ENCODE measurements around the gene UGT1A9. TPM values are rescaled to one million over a fixed set of nuclear protein-coding genes. Genes with fewer than 3 reads are reported as not detected.

Gene UGT1A9
- total and polyA plus RNA-seq, 2 of the 13 experiments (the other 11 are each of a cell fraction or from before 2014, with no cell fraction given): 0.07 TPM; not detected in 1

GRCh38 chr2:233756429-233757081, 84.9 kb downstream of the UGT1A9 start (continued):
- TF ChIP-seq E2F1 (CRISPR knock-in tag; IDR thresholded peaks at IDR 0.05) (no peak; the same call in 1 of the 2 replicates), KMT2A (CRISPR knock-in tag; IDR thresholded peaks at IDR 0.05) (no peak), GABPA (IDR thresholded peaks at IDR 0.05; ENCODE audit: low read depth, low read length) (no peak), GABPA (CRISPR knock-in tag; IDR thresholded peaks at IDR 0.05; ENCODE audit: low read depth) (peak; percentile 60; the same call in 1 of the 2 replicates), HDAC6 (IDR thresholded peaks at IDR 0.05; ENCODE audit: low read depth, low read length) (no peak), ZNF510 (CRISPR knock-in tag; IDR thresholded peaks at IDR 0.05; ENCODE audit: low read depth) (no peak), ZNF740 (CRISPR knock-in tag; IDR thresholded peaks at IDR 0.05) (no peak), THYN1 (CRISPR knock-in tag; IDR thresholded peaks at IDR 0.05; ENCODE audit: borderline replicate concordance, low read depth) (no peak), STAG1 (CRISPR knock-in tag; IDR thresholded peaks at IDR 0.05) (no peak), ZNF766 (CRISPR knock-in tag; IDR thresholded peaks at IDR 0.05; ENCODE audit: borderline replicate concordance) (no peak), ZFP36L1 (CRISPR knock-in tag; IDR thresholded peaks at IDR 0.05) (peak; percentile 89; the same call in 1 of the 2 replicates), ZFP90 (CRISPR knock-in tag; IDR thresholded peaks at IDR 0.05; ENCODE audit: borderline replicate concordance) (peak; percentile 80; the same call in 1 of the 2 replicates), ZSCAN5A (CRISPR knock-in tag; IDR thresholded peaks at IDR 0.05; ENCODE audit: borderline replicate concordance) (peak; percentile 59; the same call in 1 of the 2 replicates), PCBP2 (optimal IDR thresholded peaks at IDR 0.05; ENCODE audit: low read depth, low read length, poor library complexity, severe bottlenecking) (no peak), GABPB1 (CRISPR knock-in tag; IDR thresholded peaks at IDR 0.05) (0 out of 2 replicates have a peak, but pooled peaks have one; percentile 19), SP140L (CRISPR knock-in tag; IDR thresholded peaks at IDR 0.05; ENCODE audit: borderline replicate concordance) (no peak), ARNT2 (CRISPR knock-in tag; IDR thresholded peaks at IDR 0.05; ENCODE audit: low read depth) (no peak), ONECUT2 (CRISPR knock-in tag; IDR thresholded peaks at IDR 0.05) (no peak), ZNF713 (CRISPR knock-in tag; IDR thresholded peaks at IDR 0.05) (no peak), GFI1 (CRISPR knock-in tag; IDR thresholded peaks at IDR 0.05; ENCODE audit: borderline replicate concordance) (peak; percentile 95), ZNF235 (CRISPR knock-in tag; IDR thresholded peaks at IDR 0.05; ENCODE audit: borderline replicate concordance) (peak; percentile 80; the same call in 1 of the 2 replicates), ZNF44 (CRISPR knock-in tag; IDR thresholded peaks at IDR 0.05) (no peak), BATF2 (CRISPR knock-in tag; IDR thresholded peaks at IDR 0.05) (peak; percentile 89), ZNF451 (CRISPR knock-in tag; IDR thresholded peaks at IDR 0.05) (no peak), ZSCAN25 (CRISPR knock-in tag; IDR thresholded peaks at IDR 0.05) (peak; percentile 48; the same call in 1 of the 2 replicates), ZNF264 (CRISPR knock-in tag; IDR thresholded peaks at IDR 0.05) (peak; percentile 79), HDAC1 (CRISPR knock-in tag; IDR thresholded peaks at IDR 0.05) (peak; percentile 98), CENPBD1 (CRISPR knock-in tag; IDR thresholded peaks at IDR 0.05; ENCODE audit: borderline replicate concordance, low read depth) (no peak)
